Fibroblast of lung (primary cell): Measurements from ENCODE around the gene LDHD.

ENCODE experiments used
- EZH2 ChIP-seq: IDR thresholded peaks from 2 replicates; pipeline ENCODE4 v1.5.1; 2012; ENCODE audit warnings: low read length, control low read depth, mild to moderate bottlenecking; ENCODE audit errors: missing control alignments
- TF ChIP-seq, protein P1 (sequence below), 2 donors: IDR thresholded peaks in 1 of 2; conservative IDR thresholded peaks in 1 of 2; 1 replicate in 1 of 2; 2 replicates in 1 of 2; pipeline ENCODE4 v1.5.1; 2011 to 2012; ENCODE audit warnings: low read length in 2 of 2, control low read depth in 1 of 2, inconsistent platforms in 1 of 2, low read depth in 1 of 2, mild to moderate bottlenecking in 1 of 2

DNA sequence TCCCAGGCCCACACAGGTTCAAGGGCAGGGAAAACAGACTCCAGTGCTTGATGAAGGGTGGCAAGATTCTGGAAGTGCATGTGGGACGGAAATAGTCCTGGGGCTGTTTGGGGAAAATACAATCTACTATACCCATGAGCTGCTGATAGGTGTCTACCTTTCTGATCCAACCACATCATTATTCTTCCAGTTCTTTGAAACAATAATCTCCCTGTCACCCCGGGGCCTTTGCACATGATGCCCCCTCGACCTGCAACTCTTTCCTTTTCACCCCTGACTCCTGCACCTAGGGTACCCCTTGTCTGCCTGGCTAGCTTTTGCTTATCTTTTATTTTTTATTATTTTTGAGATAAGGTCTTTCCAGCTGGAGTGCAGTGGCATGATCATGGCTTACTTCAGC is 45.0 kb downstream of the LDHD start:
- TF ChIP-seq, protein P1, sequence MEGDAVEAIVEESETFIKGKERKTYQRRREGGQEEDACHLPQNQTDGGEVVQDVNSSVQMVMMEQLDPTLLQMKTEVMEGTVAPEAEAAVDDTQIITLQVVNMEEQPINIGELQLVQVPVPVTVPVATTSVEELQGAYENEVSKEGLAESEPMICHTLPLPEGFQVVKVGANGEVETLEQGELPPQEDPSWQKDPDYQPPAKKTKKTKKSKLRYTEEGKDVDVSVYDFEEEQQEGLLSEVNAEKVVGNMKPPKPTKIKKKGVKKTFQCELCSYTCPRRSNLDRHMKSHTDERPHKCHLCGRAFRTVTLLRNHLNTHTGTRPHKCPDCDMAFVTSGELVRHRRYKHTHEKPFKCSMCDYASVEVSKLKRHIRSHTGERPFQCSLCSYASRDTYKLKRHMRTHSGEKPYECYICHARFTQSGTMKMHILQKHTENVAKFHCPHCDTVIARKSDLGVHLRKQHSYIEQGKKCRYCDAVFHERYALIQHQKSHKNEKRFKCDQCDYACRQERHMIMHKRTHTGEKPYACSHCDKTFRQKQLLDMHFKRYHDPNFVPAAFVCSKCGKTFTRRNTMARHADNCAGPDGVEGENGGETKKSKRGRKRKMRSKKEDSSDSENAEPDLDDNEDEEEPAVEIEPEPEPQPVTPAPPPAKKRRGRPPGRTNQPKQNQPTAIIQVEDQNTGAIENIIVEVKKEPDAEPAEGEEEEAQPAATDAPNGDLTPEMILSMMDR (conservative IDR thresholded peaks at IDR 0.05 in 1 of 2, IDR thresholded peaks at IDR 0.05 in 1 of 2; ENCODE audit: low read depth in 1 of 2, low read length in 2 of 2): no peak
- no peak for TF ChIP-seq EZH2
